ENCODE measurements around the gene PRR9.

- no peak for TF ChIP-seq POLR2AphosphoS5 (IDR thresholded peaks at IDR 0.05; ENCODE audit: low read depth, low read length)
- TF ChIP-seq, protein P1, sequence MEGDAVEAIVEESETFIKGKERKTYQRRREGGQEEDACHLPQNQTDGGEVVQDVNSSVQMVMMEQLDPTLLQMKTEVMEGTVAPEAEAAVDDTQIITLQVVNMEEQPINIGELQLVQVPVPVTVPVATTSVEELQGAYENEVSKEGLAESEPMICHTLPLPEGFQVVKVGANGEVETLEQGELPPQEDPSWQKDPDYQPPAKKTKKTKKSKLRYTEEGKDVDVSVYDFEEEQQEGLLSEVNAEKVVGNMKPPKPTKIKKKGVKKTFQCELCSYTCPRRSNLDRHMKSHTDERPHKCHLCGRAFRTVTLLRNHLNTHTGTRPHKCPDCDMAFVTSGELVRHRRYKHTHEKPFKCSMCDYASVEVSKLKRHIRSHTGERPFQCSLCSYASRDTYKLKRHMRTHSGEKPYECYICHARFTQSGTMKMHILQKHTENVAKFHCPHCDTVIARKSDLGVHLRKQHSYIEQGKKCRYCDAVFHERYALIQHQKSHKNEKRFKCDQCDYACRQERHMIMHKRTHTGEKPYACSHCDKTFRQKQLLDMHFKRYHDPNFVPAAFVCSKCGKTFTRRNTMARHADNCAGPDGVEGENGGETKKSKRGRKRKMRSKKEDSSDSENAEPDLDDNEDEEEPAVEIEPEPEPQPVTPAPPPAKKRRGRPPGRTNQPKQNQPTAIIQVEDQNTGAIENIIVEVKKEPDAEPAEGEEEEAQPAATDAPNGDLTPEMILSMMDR (IDR thresholded peaks at IDR 0.05): no peak
Observed at GRCh38 chr1:153251988-153252387, 34.6 kb downstream of the PRR9 start.
